A549 (cell line): ENCODE measurements around the gene PVR.

Source experiments
- CTCF ChIP-seq: fragments of >200 bp; sonication (Bioruptor Twin); formaldehyde crosslinking; IDR thresholded peaks from 3 replicates; pipeline ENCODE4 v1.5.1; 2016
- MYC ChIP-seq: IDR thresholded peaks from 2 replicates; pipeline ENCODE4 v1.6.1; 2012; ENCODE audit warnings: mild to moderate bottlenecking, inconsistent platforms, low read length, improper control_type of control experiment, borderline replicate concordance

GRCh38 chr19:44661904-44662303, 18.2 kb downstream of the PVR start:
- TF ChIP-seq CTCF: no peak
- TF ChIP-seq MYC: no peak
